Tibial nerve (tissue), 4 donors: ENCODE measurements around the gene NAE1. TPM values are rescaled to one million over a fixed set of nuclear protein-coding genes. Genes with fewer than 3 reads are reported as not detected.

ENCODE experiments used
- DNase-seq, 2 donors: peaks; one replicate each; pipeline ENCODE4 v3.0.0-alpha.2; 2019; ENCODE audit warnings: low spot score in 2 of 2
- H3K27ac ChIP-seq, 4 donors: fragments of 200-600 bp; sonication (generic) in 3 of 4; one replicate each; pipeline ENCODE4 v1.5.1; 2017 to 2019; ENCODE audit warnings: mild to moderate bottlenecking in 1 of 4
- H3K27me3 ChIP-seq, 2 donors: fragments of 200-600 bp; sonication (generic) in 1 of 2; one replicate each; pipeline versions ENCODE4 v1.5.1 to v1.6.0; 2017 to 2019
- H3K36me3 ChIP-seq, 3 donors: fragments of 200-600 bp; sonication (generic); one replicate each; pipeline ENCODE4 v1.5.1; 2018 to 2019
- H3K4me1 ChIP-seq, 4 donors: fragments of 200-600 bp; sonication (generic) in 3 of 4; one replicate each; pipeline ENCODE4 v1.5.1; 2017 to 2019
- H3K4me3 ChIP-seq, 4 donors: fragments of 200-600 bp; sonication (generic) in 3 of 4; one replicate each; pipeline ENCODE4 v1.5.1; 2017 to 2019; ENCODE audit warnings: mild to moderate bottlenecking in 1 of 4, moderate library complexity in 1 of 4
- H3K9me3 ChIP-seq, 4 donors: fragments of 200-600 bp; sonication (generic) in 3 of 4; one replicate each; pipeline ENCODE4 v1.5.1; 2017 to 2019
- EP300 ChIP-seq, 2 donors: sonication (generic); formaldehyde crosslinking; IDR thresholded peaks; one replicate each; pipeline ENCODE4 v1.6.1; 2017; ENCODE audit warnings: antibody characterized with exemption in 2 of 2, mild to moderate bottlenecking in 1 of 2
- POLR2A ChIP-seq, 2 donors: fragments of 450-650 bp; IDR thresholded peaks; one replicate each; pipeline ENCODE4 v1.6.1; 2017; ENCODE audit warnings: antibody characterized with exemption in 2 of 2, mild to moderate bottlenecking in 2 of 2, moderate library complexity in 2 of 2
- WGBS, 2 donors: methylation state at CpG; one replicate each; pipeline ENCODE4 v1.1.5; 2018; 5-methylcytosine and 5-hydroxymethylcytosine counted together
- total RNA-seq, 4 donors: library from RNA; depleted of rRNA; stranded (reverse); fragments of >200 nt; gene quantifications; one replicate each; pipeline ENCODE4 v1.1.0, GENCODE V29; 2016
- TF ChIP-seq, protein P1 (sequence below), 5 experiments: fragments of 200-600 bp in 3 of 5; fragments of 450-650 bp in 2 of 5; sonication (generic) in 3 of 5; IDR thresholded peaks; one replicate each; pipeline ENCODE4 v1.5.1; 2016 to 2019; ENCODE audit warnings: antibody characterized with exemption in 5 of 5, mild to moderate bottlenecking in 3 of 5, moderate library complexity in 2 of 5

Gene NAE1
- total RNA-seq, 4 donors from 2014 or later, result 29.4 to 45.7 (median 34.6) TPM

DNA sequence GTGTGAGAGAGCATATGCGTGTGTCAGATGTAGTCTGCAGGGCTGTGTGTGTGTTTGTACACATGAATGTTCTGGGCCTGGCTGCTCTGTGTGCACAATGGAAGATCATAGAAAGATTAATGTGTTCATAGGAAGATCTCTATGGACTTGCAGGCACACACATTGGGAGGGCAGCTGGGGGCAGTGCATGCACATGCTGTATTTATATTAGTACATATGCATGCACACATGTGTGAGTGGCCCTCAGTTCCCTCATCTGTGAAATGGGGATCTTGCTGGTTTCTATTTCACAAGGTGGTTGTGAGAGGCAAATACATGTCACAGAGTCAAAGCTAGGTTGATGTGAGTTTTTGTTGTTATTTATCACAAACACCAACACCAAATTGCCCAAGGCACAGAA, 15.5 kb upstream of the NAE1 start:
- Histone ChIP-seq H3K36me3 (no peaks in the 10 kb centered on the region), H3K27me3 (peaks cover 0 to 42% of the 10 kb centered on the region in 2 donors), H3K4me1 (peaks cover 0 to 16% (median 13%) of the 10 kb centered on the region in 4 donors), H3K27ac (no peak overlapping the region), H3K9me3 (no peaks in the 10 kb centered on the region), H3K4me3 (no peak overlapping the region)
- TF ChIP-seq, protein P1, sequence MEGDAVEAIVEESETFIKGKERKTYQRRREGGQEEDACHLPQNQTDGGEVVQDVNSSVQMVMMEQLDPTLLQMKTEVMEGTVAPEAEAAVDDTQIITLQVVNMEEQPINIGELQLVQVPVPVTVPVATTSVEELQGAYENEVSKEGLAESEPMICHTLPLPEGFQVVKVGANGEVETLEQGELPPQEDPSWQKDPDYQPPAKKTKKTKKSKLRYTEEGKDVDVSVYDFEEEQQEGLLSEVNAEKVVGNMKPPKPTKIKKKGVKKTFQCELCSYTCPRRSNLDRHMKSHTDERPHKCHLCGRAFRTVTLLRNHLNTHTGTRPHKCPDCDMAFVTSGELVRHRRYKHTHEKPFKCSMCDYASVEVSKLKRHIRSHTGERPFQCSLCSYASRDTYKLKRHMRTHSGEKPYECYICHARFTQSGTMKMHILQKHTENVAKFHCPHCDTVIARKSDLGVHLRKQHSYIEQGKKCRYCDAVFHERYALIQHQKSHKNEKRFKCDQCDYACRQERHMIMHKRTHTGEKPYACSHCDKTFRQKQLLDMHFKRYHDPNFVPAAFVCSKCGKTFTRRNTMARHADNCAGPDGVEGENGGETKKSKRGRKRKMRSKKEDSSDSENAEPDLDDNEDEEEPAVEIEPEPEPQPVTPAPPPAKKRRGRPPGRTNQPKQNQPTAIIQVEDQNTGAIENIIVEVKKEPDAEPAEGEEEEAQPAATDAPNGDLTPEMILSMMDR (IDR thresholded peaks at IDR 0.05), result no peak
- TF ChIP-seq POLR2A (IDR thresholded peaks at IDR 0.05), result no peak
- no peak for TF ChIP-seq EP300 (IDR thresholded peaks at IDR 0.05)
- DNase-seq, result no peak
- 89 to 100% methylated on average over 1 of the region's 1 CpG for WGBS, 2 donors

DNA sequence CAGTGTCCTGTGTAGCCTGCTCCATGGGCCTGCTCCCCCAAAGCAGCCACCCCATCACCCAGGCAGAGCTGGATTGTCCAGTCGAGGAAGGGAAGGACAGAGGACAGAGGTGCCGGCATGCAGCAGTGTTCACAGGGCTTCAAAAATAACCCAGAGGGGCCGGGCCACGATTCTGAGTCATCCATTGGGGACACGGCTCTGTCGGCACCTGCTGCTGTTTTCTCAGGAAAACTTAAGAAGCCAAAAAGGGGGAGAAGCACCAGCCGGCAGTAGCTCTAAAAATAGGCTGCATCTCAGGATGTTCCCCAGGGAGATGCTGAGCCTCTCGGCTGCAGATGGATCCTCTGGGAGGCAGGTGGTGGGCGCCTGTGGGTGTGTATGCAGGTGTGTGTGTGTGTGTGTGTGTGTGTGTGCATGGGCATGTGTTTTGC, 15.0 kb upstream of the NAE1 start:
- Histone ChIP-seq H3K4me1 (peaks cover 0 to 16% (median 13%) of the 10 kb centered on the region in 4 donors), H3K4me3 (no peak overlapping the region), H3K36me3 (no peaks in the 10 kb centered on the region), H3K27ac (no peak overlapping the region), H3K27me3 (peaks cover 0 to 42% of the 10 kb centered on the region in 2 donors), H3K9me3 (no peaks in the 10 kb centered on the region)
- 39 to 52% methylated on average over 9 of the region's 9 CpGs for WGBS, 2 donors
- TF ChIP-seq POLR2A (IDR thresholded peaks at IDR 0.05) (no peak), EP300 (IDR thresholded peaks at IDR 0.05) (no peak)
- TF ChIP-seq, protein P1 (IDR thresholded peaks at IDR 0.05), result no peak
- no peak for DNase-seq

DNA sequence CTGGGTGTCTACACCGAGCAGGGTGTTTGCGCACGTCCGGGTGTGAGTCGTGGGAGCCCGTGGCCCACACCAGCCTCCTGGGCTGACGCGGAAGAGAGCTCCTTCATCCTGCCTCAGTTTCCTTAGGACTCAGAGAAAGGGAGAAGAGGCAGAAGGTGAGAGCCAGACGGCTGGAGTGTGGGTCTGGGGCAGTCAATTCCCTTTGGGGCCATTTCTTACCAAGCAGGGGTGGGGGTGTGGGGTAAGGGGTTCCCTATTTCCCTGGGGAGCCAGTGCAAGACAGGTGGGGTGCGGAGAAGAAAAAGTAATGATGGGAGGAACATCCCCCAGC, 14.3 kb upstream of the NAE1 start:
- WGBS, 2 donors, result 15 to 19% methylated on average over 10 of the region's 10 CpGs
- peak overlapping the region; percentile 4 to 52 (median 36) for H3K4me3 ChIP-seq
- peaks cover 0 to 16% (median 13%) of the 10 kb centered on the region in 4 donors for H3K4me1 ChIP-seq
- no peaks in the 10 kb centered on the region for H3K36me3 ChIP-seq
- no peak for DNase-seq
- no peak for TF ChIP-seq POLR2A (IDR thresholded peaks at IDR 0.05)
- TF ChIP-seq EP300 (IDR thresholded peaks at IDR 0.05), result no peak
- TF ChIP-seq, protein P1 (IDR thresholded peaks at IDR 0.05), result no peak
- no peak overlapping the region for H3K27ac ChIP-seq
- no peaks in the 10 kb centered on the region for H3K9me3 ChIP-seq
- H3K27me3 ChIP-seq, result peaks cover 0 to 42% of the 10 kb centered on the region in 2 donors

DNA sequence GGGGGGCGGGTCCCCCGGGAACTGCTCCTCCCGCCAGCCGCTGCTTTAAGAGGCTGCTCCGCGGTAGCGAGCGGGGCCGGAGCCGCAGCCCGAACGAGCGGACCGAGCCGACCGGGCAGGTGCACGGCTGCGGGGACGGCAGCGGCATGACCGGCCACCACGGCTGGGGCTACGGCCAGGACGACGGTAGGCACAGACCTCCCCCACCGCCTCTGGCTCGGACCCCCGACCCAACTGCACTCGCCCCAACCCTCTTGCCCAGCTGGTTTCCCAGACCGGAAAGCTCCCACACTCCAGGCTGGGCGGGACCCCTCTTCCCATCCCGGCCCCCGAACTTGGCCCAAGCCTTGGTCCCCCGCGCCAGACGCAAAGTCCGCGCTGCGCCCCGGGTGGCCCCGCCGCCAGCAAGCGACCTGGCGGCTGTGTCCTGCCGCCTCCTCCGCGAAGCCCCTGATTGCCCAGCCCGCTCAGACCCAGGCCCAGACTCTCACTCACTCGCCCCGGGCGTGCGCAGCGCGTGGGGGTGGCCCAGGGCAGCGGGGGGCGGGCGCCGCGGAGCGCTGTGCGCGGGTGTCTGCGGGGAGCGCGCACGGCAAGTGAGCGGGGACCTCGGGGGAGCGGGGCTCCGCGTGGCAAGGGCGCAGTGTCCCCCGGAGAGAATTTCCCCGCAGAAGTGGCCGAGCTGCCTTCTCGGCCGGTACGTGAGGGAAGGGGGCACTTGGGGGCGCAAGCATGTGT, 13.7 kb upstream of the NAE1 start, which contains the start of gene CA7:
TSS of gene CA7 (plus strand) at position 73 of the 738 bp plus-strand sequence. CDS start at position 147, 74 bp downstream.
- 1 to 2% methylated on average over 23 to 56 of the region's 79 CpGs for WGBS, 2 donors
- no peak for DNase-seq
- no peak for TF ChIP-seq POLR2A (IDR thresholded peaks at IDR 0.05)
- TF ChIP-seq EP300 (IDR thresholded peaks at IDR 0.05), result no peak
- TF ChIP-seq, protein P1 (IDR thresholded peaks at IDR 0.05), result no peak
- Histone ChIP-seq H3K9me3 (no peaks in the 10 kb centered on the region), H3K36me3 (no peaks in the 10 kb centered on the region), H3K27ac (no peak within 1 kb of the TSS), H3K4me1 (peaks cover 0 to 16% (median 13%) of the 10 kb centered on the region in 4 donors), H3K27me3 (peaks cover 0 to 42% of the 10 kb centered on the region in 2 donors), H3K4me3 (peak within 1 kb of the TSS; percentile 4 to 52 (median 36))

DNA sequence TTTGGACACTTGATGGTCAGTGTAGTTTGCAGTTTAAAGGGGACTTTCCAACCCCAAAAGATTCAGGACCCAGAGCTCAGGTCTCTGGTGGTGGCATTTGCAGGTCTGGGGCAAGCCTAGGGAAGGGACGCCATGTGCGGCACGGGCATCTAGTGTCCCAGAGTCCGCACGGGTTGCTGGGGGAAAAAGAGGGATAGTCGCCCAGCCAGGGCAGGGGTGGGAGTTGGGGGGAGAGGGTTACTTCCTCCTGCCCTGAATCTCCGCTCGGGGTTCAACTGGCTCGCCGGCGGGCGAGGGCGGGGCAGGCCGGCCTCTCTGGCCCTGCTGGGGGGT, 13.2 kb upstream of the NAE1 start:
- H3K4me3 ChIP-seq, result peak overlapping the region; percentile 4 to 52 (median 36)
- no peak for DNase-seq
- 29 to 80% methylated on average over 1 to 13 of the region's 14 CpGs for WGBS, 2 donors
- TF ChIP-seq EP300 (IDR thresholded peaks at IDR 0.05), result no peak
- TF ChIP-seq, protein P1 (IDR thresholded peaks at IDR 0.05), result no peak
- TF ChIP-seq POLR2A (IDR thresholded peaks at IDR 0.05), result no peak
- H3K27ac ChIP-seq, result no peak overlapping the region
- no peaks in the 10 kb centered on the region for H3K36me3 ChIP-seq
- H3K9me3 ChIP-seq, result no peaks in the 10 kb centered on the region
- H3K4me1 ChIP-seq, result peaks cover 0 to 16% (median 13%) of the 10 kb centered on the region in 4 donors
- H3K27me3 ChIP-seq, result peaks cover 0 to 42% of the 10 kb centered on the region in 2 donors
